Breast epithelium (tissue), 4 donors: Measurements from ENCODE around the gene CLTB. TPM values are rescaled to one million over a fixed set of nuclear protein-coding genes. Genes with fewer than 3 reads are reported as not detected.
A peak's percentile ranks its signal among the peaks of the same experiment; 100 is the strongest.

Source experiments
- DNase-seq, 2 donors: peaks; one replicate each; pipeline ENCODE4 v3.0.0-alpha.2; 2019; ENCODE audit warnings: low spot score in 2 of 2
- H3K27ac ChIP-seq, 2 donors: fragments of 200-600 bp; sonication (generic) in 1 of 2; one replicate each; pipeline ENCODE4 v1.5.1; 2016 to 2019; ENCODE audit warnings: mild to moderate bottlenecking in 1 of 2
- H3K27me3 ChIP-seq, 2 donors: fragments of 200-600 bp; sonication (generic) in 1 of 2; one replicate each; pipeline versions ENCODE4 v1.5.1 to v1.6.0; 2017 to 2019; ENCODE audit warnings: control low read depth in 1 of 2, mild to moderate bottlenecking in 1 of 2
- H3K36me3 ChIP-seq: fragments of 200-600 bp; one replicate; pipeline ENCODE4 v1.5.1; 2019
- H3K4me1 ChIP-seq, 2 donors: fragments of 200-600 bp; sonication (generic); one replicate each; pipeline ENCODE4 v1.5.1; 2016 to 2019; ENCODE audit warnings: control low read depth in 1 of 2
- H3K4me3 ChIP-seq, 3 donors: fragments of 200-600 bp; sonication (generic); 1 replicate in 2 of 3; 2 replicates in 1 of 3; pipeline ENCODE4 v1.5.1; 2016 to 2019; ENCODE audit warnings: mild to moderate bottlenecking in 3 of 3, moderate library complexity in 2 of 3
- H3K9me3 ChIP-seq, 2 donors: fragments of 200-600 bp; sonication (generic) in 1 of 2; one replicate each; pipeline ENCODE4 v1.5.1; 2016 to 2019; ENCODE audit warnings: control low read depth in 1 of 2
- POLR2A ChIP-seq: fragments of 450-650 bp; IDR thresholded peaks from one replicate; pipeline ENCODE4 v1.6.1; 2016; ENCODE audit warnings: antibody characterized with exemption, mild to moderate bottlenecking, moderate library complexity
- POLR2AphosphoS5 ChIP-seq, 3 donors: sonication (generic); formaldehyde crosslinking; IDR thresholded peaks; one replicate each; pipeline ENCODE4 v1.6.1; 2017; ENCODE audit warnings: antibody characterized with exemption in 3 of 3
- intact Hi-C: fragments of 100-400 bp; cut with DNase I; formaldehyde crosslinking; loops from one replicate; pipeline ENCODE4 v1.15.1; 2023; ENCODE audit warnings: low total_unique reads
- total RNA-seq, 3 donors: library from RNA; depleted of rRNA; stranded (reverse); fragments of >200 nt; gene quantifications; one replicate each; pipeline ENCODE4 v1.1.0, GENCODE V29; 2016
- TF ChIP-seq, protein P1 (sequence below), 3 donors: fragments of 450-650 bp; IDR thresholded peaks; one replicate each; pipeline ENCODE4 v1.5.1; 2016 to 2017; ENCODE audit warnings: antibody characterized with exemption in 3 of 3, mild to moderate bottlenecking in 3 of 3, moderate library complexity in 3 of 3

CLTB gene
- total RNA-seq, 3 donors from 2014 or later = 91.0 to 122 (median 121) TPM

GRCh38 chr5:176450077-176450476 lies 33.7 kb upstream of the CLTB start:
- H3K4me3 ChIP-seq = no peak overlapping the region

GRCh38 chr5:176447978-176448608 lies 31.8 kb upstream of the CLTB start, which contains the start of gene FAF2:
Gene FAF2, plus strand, starts transcription at chr5:176448385. Its CDS starts 23 bp downstream, at chr5:176448408.
- peaks cover 0 to 11% of the 10 kb centered on the region in 2 donors for H3K4me1 ChIP-seq
- H3K4me3 ChIP-seq = peak within 1 kb of the TSS; percentile 89 to 99 (median 90)
- no peaks in the 10 kb centered on the region for H3K9me3 ChIP-seq
- H3K27me3 ChIP-seq = no peaks in the 10 kb centered on the region
- TF ChIP-seq POLR2AphosphoS5 (IDR thresholded peaks at IDR 0.05) (peak; percentile 80 to 96 (median 83)), POLR2A (peak; percentile 86)
- TF ChIP-seq, protein P1, sequence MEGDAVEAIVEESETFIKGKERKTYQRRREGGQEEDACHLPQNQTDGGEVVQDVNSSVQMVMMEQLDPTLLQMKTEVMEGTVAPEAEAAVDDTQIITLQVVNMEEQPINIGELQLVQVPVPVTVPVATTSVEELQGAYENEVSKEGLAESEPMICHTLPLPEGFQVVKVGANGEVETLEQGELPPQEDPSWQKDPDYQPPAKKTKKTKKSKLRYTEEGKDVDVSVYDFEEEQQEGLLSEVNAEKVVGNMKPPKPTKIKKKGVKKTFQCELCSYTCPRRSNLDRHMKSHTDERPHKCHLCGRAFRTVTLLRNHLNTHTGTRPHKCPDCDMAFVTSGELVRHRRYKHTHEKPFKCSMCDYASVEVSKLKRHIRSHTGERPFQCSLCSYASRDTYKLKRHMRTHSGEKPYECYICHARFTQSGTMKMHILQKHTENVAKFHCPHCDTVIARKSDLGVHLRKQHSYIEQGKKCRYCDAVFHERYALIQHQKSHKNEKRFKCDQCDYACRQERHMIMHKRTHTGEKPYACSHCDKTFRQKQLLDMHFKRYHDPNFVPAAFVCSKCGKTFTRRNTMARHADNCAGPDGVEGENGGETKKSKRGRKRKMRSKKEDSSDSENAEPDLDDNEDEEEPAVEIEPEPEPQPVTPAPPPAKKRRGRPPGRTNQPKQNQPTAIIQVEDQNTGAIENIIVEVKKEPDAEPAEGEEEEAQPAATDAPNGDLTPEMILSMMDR (IDR thresholded peaks at IDR 0.05) = peak; percentile 95 to 99 (median 96)
- H3K36me3 ChIP-seq = no peaks in the 10 kb centered on the region
- intact Hi-C loops = no loop called here
- peak; percentile 95 to 98 for DNase-seq
- H3K27ac ChIP-seq = peak within 1 kb of the TSS; percentile 93 to 99

More at GRCh38 chr5:176450077-176450476, 33.7 kb upstream of the CLTB start:
- H3K9me3 ChIP-seq = no peaks in the 10 kb centered on the region
- H3K27me3 ChIP-seq = no peaks in the 10 kb centered on the region
- no peak overlapping the region for H3K27ac ChIP-seq
- no peak for DNase-seq
- no peaks in the 10 kb centered on the region for H3K36me3 ChIP-seq
- peaks cover 0 to 11% of the 10 kb centered on the region in 2 donors for H3K4me1 ChIP-seq
- TF ChIP-seq, protein P1 (IDR thresholded peaks at IDR 0.05) = no peak
- TF ChIP-seq POLR2A = no peak
- TF ChIP-seq POLR2AphosphoS5 (IDR thresholded peaks at IDR 0.05) = no peak
- intact Hi-C loops = no loop called here

DNA sequence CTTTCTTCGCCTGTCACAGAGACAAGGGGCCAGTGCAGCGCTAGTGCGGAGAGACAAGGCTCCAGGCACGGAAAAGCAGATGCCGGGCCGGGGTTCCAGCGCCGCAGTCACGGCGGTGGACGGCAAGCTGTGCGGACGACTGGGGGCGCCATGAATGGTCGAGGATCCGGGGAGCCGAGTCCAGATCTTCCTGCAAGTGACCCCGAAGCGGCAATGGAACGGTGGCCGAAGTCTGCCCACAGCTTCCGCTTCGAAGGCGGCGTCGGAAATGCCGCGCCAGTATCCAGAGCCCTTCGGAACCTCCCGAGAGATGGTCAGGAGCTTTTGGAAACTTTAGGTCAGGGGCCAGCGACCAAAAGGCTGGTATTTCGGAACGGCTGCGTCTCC lies 31.2 kb upstream of the CLTB start:
- Histone ChIP-seq H3K27ac (peak overlapping the region; percentile 93 to 99), H3K9me3 (no peaks in the 10 kb centered on the region), H3K36me3 (no peaks in the 10 kb centered on the region), H3K4me3 (peak overlapping the region; percentile 89 to 99 (median 90)), H3K4me1 (peaks cover 0 to 11% of the 10 kb centered on the region in 2 donors), H3K27me3 (no peaks in the 10 kb centered on the region)
- no peak for TF ChIP-seq POLR2A
- no peak for TF ChIP-seq POLR2AphosphoS5 (IDR thresholded peaks at IDR 0.05)
- TF ChIP-seq, protein P1 (IDR thresholded peaks at IDR 0.05) = no peak
- DNase-seq = peak in 1 of 2 donors; percentile 24
- intact Hi-C loops = no loop called here

DNA sequence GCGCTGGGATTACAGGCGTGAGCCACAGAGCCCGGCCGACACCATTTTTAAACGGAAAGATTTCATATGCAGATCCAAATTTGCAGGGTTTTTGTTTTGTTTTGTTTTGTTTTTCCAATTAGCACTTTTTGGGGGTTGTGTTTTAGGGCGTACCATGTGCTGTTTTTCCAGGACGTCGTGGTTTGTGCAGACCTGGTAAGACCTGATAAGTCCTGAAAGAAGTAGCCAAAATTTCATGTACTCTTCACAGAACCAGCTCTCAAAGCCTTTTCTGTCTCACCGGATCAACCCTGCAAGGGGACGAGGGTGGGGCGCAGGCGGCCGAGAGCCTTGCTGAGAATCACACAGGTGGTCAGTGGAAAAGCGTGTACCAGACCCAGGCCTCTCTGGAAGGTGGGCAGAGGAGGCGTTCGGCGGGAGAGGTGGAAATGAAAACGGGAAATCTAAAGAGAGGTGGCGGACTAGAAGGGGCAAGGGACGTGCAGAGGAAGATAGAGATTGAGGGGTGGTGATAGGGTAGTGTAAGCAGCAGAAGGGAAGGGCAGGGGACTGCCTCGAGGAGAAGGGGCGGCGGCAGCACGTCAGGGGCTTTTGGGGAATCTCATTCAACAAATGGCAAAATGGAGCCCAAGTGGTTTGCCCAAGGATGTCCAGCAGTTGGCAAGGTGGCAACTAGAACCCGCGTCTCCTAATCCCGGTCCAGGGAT lies 30.7 kb upstream of the CLTB start:
- Histone ChIP-seq H3K27me3 (no peaks in the 10 kb centered on the region), H3K4me1 (peaks cover 0 to 11% of the 10 kb centered on the region in 2 donors), H3K4me3 (peak overlapping the region; percentile 89 to 99 (median 90)), H3K27ac (peak overlapping the region; percentile 93 to 99), H3K36me3 (no peaks in the 10 kb centered on the region), H3K9me3 (no peaks in the 10 kb centered on the region)
- intact Hi-C loops = no loop called here
- DNase-seq = no peak
- TF ChIP-seq POLR2AphosphoS5 (IDR thresholded peaks at IDR 0.05) = no peak
- no peak for TF ChIP-seq POLR2A

GRCh38 chr5:176446028-176446665 lies 29.8 kb upstream of the CLTB start:
- DNase-seq = no peak
- Histone ChIP-seq H3K27ac (no peak overlapping the region), H3K9me3 (no peaks in the 10 kb centered on the region), H3K27me3 (no peaks in the 10 kb centered on the region), H3K4me3 (no peak overlapping the region), H3K36me3 (no peaks in the 10 kb centered on the region), H3K4me1 (peaks cover 0 to 11% of the 10 kb centered on the region in 2 donors)
- no peak for TF ChIP-seq POLR2AphosphoS5 (IDR thresholded peaks at IDR 0.05)
- no peak for TF ChIP-seq POLR2A
- TF ChIP-seq, protein P1 (IDR thresholded peaks at IDR 0.05) = no peak
- intact Hi-C loops = no loop called here
